GM10847 (cell line): ENCODE data around the gene FOXC1.

ENCODE experiments used
- POLR2A ChIP-seq: IDR thresholded peaks from 2 replicates; pipeline ENCODE4 v1.6.1; 2011; ENCODE audit not compliant: insufficient read length; ENCODE audit errors: extremely low read depth

FOXC1 gene

DNA sequence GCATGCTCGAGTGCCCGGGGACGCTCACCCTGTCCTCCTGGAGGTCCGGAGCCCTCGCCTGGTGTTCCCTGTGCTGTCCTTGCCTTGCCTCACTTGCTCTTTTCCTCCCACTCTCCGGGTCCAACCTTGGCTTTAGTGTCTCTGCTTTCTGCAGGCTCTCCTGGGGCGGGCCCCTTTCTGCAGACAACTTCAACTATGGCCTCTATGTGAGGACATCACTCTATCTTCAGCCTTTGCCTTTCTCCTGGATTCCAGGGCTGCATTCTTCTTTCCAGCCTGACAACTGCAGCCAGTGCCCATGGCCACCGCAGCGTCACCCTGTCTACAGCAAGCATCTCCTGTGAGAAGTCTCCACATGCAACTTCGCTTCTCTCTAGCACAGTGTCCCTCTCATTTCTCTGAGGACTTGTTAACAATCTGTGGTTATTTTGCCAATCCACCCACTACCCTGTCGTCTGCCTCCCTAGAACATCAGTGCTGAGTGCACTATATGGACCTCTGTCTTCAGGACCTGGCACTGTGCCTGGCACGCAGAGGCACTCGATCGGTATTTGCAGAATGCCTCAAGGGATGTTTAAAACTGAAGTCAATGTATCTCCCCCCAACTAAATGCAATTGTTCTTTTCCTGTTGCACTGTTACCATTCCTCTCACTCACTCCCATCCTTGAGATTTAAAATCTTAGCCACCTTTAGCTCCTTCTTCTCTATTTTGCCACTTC is 35.9 kb downstream of the FOXC1 start:
- no peak for TF ChIP-seq POLR2A

DNA sequence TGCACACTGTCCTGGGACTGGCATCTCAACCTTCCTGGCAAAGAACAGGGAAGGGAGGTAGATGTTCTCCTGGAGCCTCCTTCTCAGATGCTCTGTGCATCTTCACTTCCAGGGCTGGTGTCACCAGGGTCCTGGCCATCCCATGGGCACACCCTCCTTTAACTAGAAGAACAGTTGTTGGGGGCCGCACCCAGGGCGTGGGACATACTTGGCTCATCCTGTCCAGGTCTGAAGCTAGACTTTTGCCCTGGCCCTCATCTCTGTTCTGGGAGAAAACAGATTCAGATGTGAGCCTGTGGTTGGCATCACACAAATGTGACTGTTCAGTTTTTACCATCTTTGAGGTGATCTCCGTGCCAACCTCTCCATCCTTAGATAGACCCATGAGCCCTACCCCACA is 41.6 kb downstream of the FOXC1 start:
- TF ChIP-seq POLR2A = no peak

DNA sequence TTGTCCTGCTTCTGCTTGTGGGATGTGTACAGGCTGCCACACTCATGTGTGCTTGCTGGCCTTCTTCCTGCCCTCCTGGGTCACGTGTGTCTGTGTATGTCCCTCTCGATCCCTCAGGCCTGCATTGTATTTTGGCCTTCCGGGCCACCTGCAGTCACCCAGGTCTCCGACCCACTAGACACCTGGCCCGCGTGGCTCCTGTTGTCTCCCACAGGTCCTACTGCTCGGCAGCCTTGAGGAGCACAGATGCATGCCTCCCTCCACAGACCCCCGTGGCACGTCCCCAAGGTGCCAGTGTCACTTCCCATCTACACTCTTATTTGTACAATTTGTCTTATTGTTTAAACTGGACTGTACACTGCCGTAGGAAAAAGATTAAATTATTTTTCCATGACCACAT is 43.1 kb downstream of the FOXC1 start:
- TF ChIP-seq POLR2A = no peak

DNA sequence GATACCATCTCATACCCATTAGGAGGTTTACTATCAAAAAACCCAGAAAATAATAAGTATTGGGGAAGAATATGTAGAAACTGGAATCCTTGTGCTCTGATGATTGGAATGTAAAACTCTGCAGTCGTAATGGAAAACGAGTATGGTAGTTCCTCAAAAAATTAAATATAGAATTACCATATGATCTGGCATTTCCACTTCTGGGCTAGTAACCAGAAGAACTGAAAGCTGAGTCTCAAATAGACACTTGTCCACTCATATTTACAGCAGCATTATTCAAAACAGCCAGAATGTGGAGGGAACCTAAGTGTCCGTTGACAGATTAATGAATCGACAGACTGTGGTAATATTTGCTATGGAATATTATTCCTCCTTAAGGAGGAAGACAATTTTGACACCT is 44.3 kb downstream of the FOXC1 start:
- TF ChIP-seq POLR2A = no peak

DNA sequence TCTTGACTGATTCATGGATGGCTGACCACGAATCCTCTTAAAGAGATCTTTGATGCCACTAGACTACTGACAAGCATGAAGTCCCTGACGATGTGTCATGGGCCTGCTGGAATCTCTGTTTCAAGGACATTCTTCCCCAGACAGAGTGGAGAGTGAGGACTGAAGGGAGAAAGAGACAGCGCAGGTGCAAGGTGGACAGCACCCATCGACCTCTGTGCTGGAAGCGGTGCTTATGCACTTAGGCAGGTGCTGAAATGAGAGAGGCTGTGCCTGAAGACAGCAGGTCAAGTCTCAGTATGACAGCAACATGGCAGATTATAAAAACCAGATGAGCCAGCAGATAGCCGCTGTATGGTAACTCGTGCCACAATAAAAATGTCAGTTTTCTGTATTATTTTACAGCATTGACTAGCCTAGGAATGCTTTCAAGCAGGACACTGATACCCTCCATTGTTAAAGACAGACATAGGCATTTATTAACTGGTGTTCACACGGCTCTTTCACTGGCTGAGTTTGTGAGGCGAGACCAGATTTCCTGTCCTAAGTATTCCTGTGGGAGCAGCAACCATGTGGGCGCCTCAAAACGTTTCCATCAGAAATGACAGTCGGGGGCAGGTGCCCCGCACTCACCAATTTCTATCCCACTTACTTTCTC is 47.5 kb downstream of the FOXC1 start:
- TF ChIP-seq POLR2A = no peak

DNA sequence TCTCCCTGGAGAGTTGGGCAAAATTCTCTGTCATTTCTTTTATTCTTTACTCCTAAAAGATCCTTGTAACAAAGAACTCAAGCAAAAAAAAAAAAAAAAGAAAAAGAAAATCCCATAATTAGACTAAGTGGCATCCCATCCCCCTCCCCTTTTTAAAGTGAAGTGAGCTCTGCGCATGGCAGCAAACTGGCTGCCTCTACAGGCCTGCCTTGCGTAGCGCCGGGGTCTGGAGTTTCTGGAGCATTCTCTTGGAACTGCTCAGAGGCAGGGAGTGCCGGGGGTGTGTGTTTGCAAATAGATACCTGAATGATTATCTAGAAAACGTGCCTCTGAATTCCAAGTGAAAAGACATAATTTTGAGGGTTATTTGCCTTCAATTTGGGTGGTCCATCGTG is 48.1 kb downstream of the FOXC1 start:
- TF ChIP-seq POLR2A = no peak

DNA sequence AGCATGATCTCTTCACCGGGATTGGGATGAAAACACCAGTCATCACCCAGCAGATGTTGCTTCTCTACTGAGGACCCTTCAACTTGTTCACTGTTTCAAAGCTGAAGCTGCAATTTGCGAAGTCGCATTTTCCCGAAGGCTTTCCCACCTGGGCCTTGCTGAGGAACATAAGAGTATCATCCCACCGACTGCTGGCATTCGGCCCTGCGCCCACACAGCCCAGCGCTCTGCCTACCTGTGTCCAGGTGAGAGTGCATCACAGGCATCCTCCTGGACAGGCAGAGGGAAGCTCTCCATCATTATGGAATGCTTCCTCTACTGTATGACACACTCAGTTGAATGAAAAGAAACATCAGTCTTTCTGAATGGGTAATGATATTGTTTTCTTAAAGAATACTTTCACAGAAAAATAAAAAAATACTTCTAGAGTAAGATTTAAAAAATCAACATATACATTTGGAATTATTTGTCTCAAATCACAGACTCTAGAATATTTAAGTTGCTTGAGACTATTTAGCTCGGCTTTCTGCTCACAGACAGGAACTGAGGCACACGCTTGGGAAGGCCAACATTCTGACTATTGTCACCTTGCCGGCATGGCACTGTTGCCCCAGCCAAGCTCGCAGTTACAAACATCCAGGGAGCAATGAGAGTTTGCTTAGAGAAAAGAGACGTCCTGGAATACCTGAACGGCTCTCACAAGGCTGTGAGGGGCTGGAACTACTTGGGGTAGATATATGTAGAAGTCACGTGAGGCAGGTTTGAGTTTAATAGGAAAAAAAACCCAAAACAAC is 48.7 kb downstream of the FOXC1 start:
- TF ChIP-seq POLR2A = no peak

DNA sequence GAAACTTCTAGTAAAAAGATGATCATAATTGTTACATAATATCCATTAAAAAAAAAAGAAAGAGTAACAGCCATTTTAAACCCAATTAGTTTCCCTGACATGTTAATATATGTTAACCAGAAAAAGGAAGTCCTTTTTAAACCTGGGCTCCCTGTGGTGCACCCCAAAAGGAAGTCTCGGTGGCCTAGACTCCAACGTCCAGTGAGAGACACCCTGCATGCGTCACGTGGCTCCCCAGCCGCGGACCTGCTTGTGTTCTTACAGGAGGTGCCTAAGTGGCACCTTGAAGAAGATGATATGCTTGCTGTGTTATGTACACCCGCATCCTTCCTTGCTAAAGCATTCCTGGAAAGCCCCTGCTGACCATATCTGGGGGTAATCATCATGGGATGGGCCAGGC is 50.1 kb downstream of the FOXC1 start:
- no peak for TF ChIP-seq POLR2A

DNA sequence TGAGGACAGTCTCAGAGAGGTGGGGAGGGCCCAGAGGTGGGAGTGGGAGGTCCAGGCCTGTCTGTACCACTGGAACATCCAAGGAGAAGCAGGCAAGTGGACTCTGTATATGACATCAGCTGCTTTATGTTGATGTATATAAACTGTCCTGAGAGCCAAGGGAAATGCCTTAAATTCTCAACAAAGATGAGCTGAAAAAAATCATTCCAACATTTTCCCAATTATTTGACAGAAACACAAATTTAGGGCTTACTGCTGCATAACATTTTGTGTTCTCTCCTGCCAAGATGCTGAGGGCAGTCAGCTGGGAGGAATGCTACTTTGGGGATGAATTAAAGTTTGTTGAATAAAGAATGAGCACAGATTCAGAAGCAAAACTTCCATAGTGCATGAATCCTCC is 52.8 kb downstream of the FOXC1 start:
- no peak for TF ChIP-seq POLR2A
